Karpas-422 (cell line): ENCODE results near the gene GAB1. TPM values are rescaled to one million over a fixed set of nuclear protein-coding genes. Genes with fewer than 3 reads are reported as not detected.

Experiments
- DNase-seq: peaks from one replicate; pipeline ENCODE4 v3.0.0-alpha.2; 2015
- H2AFZ ChIP-seq: fragments of 200-600 bp; sonication (generic); 2 replicates; pipeline ENCODE4 v1.6.1; 2014; ENCODE audit warnings: antibody characterized with exemption, low read length, mixed read lengths
- H3K27ac ChIP-seq: fragments of 200-600 bp; sonication (generic); 2 replicates; pipeline ENCODE4 v1.5.1; 2014; ENCODE audit warnings: mild to moderate bottlenecking, low read length, moderate library complexity
- H3K27me3 ChIP-seq: fragments of 200-600 bp; sonication (generic); 2 replicates; pipeline ENCODE4 v1.6.1; 2014; ENCODE audit warnings: low read length, mixed read lengths
- H3K36me3 ChIP-seq: fragments of 200-600 bp; sonication (generic); 2 replicates; pipeline ENCODE4 v1.6.1; 2014; ENCODE audit warnings: low read length, mixed read lengths; ENCODE audit not compliant: insufficient read depth
- H3K4me1 ChIP-seq: fragments of 200-600 bp; sonication (generic); 2 replicates; pipeline ENCODE4 v1.6.1; 2014; ENCODE audit warnings: mild to moderate bottlenecking, low read length, mixed read lengths
- H3K4me2 ChIP-seq: fragments of 200-600 bp; sonication (generic); 2 replicates; pipeline ENCODE4 v1.6.1; 2014; ENCODE audit warnings: low read length, low read depth, mild to moderate bottlenecking; ENCODE audit not compliant: poor library complexity, severe bottlenecking
- H3K4me3 ChIP-seq: fragments of 200-600 bp; sonication (generic); 2 replicates; pipeline ENCODE4 v1.5.1; 2014; ENCODE audit warnings: mild to moderate bottlenecking, antibody characterized with exemption, low read length, mixed read lengths
- H3K79me2 ChIP-seq: fragments of 200-600 bp; sonication (generic); 2 replicates; pipeline ENCODE4 v1.6.1; 2014; ENCODE audit warnings: mild to moderate bottlenecking, low read length, mixed read lengths
- H3K9ac ChIP-seq: fragments of 200-600 bp; sonication (generic); 2 replicates; pipeline ENCODE4 v1.6.0; 2014; ENCODE audit warnings: low read length
- H3K9me2 ChIP-seq: fragments of 200-600 bp; sonication (generic), shearing (Covaris generic); replicated peaks from 2 replicates; pipeline ENCODE4 v1.6.0; 2014; ENCODE audit warnings: mild to moderate bottlenecking, low read length, moderate library complexity; ENCODE audit not compliant: insufficient read depth
- H3K9me3 ChIP-seq: fragments of 300-700, 200-600 bp; sonication (generic); 2 replicates; pipeline ENCODE4 v1.6.1; 2014; ENCODE audit warnings: low read length, mixed read lengths
- H4K20me1 ChIP-seq: fragments of 200-600 bp; sonication (generic); 2 replicates; pipeline ENCODE4 v1.6.1; 2014; ENCODE audit warnings: mild to moderate bottlenecking, antibody characterized with exemption, low read length, low read depth; ENCODE audit not compliant: insufficient read depth
- total RNA-seq: library from RNA; depleted of rRNA; stranded (reverse); fragments of >200 nt; shearing (Covaris generic); gene quantifications from 2 replicates; pipeline ENCODE4 v1.2.3, GENCODE V29; 2014; ENCODE audit warnings: low replicate concordance

Gene GAB1
- total RNA-seq, 1 experiment from 2014 or later, result not detected

GRCh38 chr4:143380629-143381028 lies 44.0 kb downstream of the GAB1 start:
- no peak overlapping the region for H3K27ac ChIP-seq
- no peak overlapping the region for H3K9ac ChIP-seq
- H3K4me1 ChIP-seq, result no peaks in the 10 kb centered on the region
- H3K36me3 ChIP-seq, result no peaks in the 10 kb centered on the region
- no peaks in the 10 kb centered on the region for H3K79me2 ChIP-seq
- no peak overlapping the region for H3K4me3 ChIP-seq
- H3K4me2 ChIP-seq, result no peak overlapping the region
- H3K9me2 ChIP-seq, result no peaks in the 10 kb centered on the region
- H2AFZ ChIP-seq, result no peak overlapping the region
- no peaks in the 10 kb centered on the region for H3K9me3 ChIP-seq
- no peaks in the 10 kb centered on the region for H3K27me3 ChIP-seq
- no peaks in the 10 kb centered on the region for H4K20me1 ChIP-seq
- no peak for DNase-seq

GRCh38 chr4:143381189-143382118 lies 44.8 kb downstream of the GAB1 start:
- Histone ChIP-seq H3K36me3 (no peaks in the 10 kb centered on the region), H3K27me3 (no peaks in the 10 kb centered on the region), H3K9me2 (no peaks in the 10 kb centered on the region), H4K20me1 (no peaks in the 10 kb centered on the region), H3K9me3 (no peaks in the 10 kb centered on the region), H3K4me1 (no peaks in the 10 kb centered on the region), H3K79me2 (no peaks in the 10 kb centered on the region), H2AFZ (no peak overlapping the region), H3K4me3 (no peak overlapping the region), H3K27ac (no peak overlapping the region), H3K9ac (no peak overlapping the region), H3K4me2 (no peak overlapping the region)
- no peak for DNase-seq

- no peak overlapping the region for H2AFZ ChIP-seq
- H3K27ac ChIP-seq, result no peak overlapping the region
- no peaks in the 10 kb centered on the region for H3K9me2 ChIP-seq
- no peak overlapping the region for H3K4me3 ChIP-seq
- H3K9me3 ChIP-seq, result no peaks in the 10 kb centered on the region
- no peaks in the 10 kb centered on the region for H4K20me1 ChIP-seq
- H3K4me2 ChIP-seq, result no peak overlapping the region
- no peaks in the 10 kb centered on the region for H3K79me2 ChIP-seq
- no peaks in the 10 kb centered on the region for H3K4me1 ChIP-seq
- DNase-seq, result no peak
- no peaks in the 10 kb centered on the region for H3K36me3 ChIP-seq
- no peak overlapping the region for H3K9ac ChIP-seq
- no peaks in the 10 kb centered on the region for H3K27me3 ChIP-seq
Measured at GRCh38 chr4:143382596-143382995, 45.9 kb downstream of the GAB1 start.

- no peaks in the 10 kb centered on the region for H3K9me2 ChIP-seq
- H4K20me1 ChIP-seq, result no peaks in the 10 kb centered on the region
- H3K9ac ChIP-seq, result no peak overlapping the region
- H3K79me2 ChIP-seq, result no peaks in the 10 kb centered on the region
- DNase-seq, result no peak
- H3K27ac ChIP-seq, result no peak overlapping the region
- H3K4me2 ChIP-seq, result no peak overlapping the region
- H2AFZ ChIP-seq, result no peak overlapping the region
- H3K9me3 ChIP-seq, result no peaks in the 10 kb centered on the region
- H3K36me3 ChIP-seq, result no peaks in the 10 kb centered on the region
- no peak overlapping the region for H3K4me3 ChIP-seq
- H3K4me1 ChIP-seq, result no peaks in the 10 kb centered on the region
- no peaks in the 10 kb centered on the region for H3K27me3 ChIP-seq
Measured at GRCh38 chr4:143383005-143383574, 46.4 kb downstream of the GAB1 start.

GRCh38 chr4:143384381-143384994 lies 47.8 kb downstream of the GAB1 start:
- Histone ChIP-seq H2AFZ (no peak overlapping the region), H3K79me2 (no peaks in the 10 kb centered on the region), H3K36me3 (no peaks in the 10 kb centered on the region), H3K4me1 (no peaks in the 10 kb centered on the region), H3K27me3 (no peaks in the 10 kb centered on the region), H3K9me2 (no peaks in the 10 kb centered on the region), H3K4me2 (no peak overlapping the region), H3K9ac (no peak overlapping the region), H3K9me3 (no peaks in the 10 kb centered on the region), H3K27ac (no peak overlapping the region), H3K4me3 (no peak overlapping the region), H4K20me1 (no peaks in the 10 kb centered on the region)
- no peak for DNase-seq

- H3K4me2 ChIP-seq, result no peak overlapping the region
- H2AFZ ChIP-seq, result no peak overlapping the region
- H3K4me3 ChIP-seq, result no peak overlapping the region
- no peaks in the 10 kb centered on the region for H3K9me2 ChIP-seq
- H3K9me3 ChIP-seq, result no peaks in the 10 kb centered on the region
- no peaks in the 10 kb centered on the region for H3K79me2 ChIP-seq
- H3K27me3 ChIP-seq, result no peaks in the 10 kb centered on the region
- no peak for DNase-seq
- no peak overlapping the region for H3K27ac ChIP-seq
- H3K36me3 ChIP-seq, result no peaks in the 10 kb centered on the region
- H3K9ac ChIP-seq, result no peak overlapping the region
- no peaks in the 10 kb centered on the region for H3K4me1 ChIP-seq
- H4K20me1 ChIP-seq, result no peaks in the 10 kb centered on the region
Measured at GRCh38 chr4:143386812-143387211, 50.1 kb downstream of the GAB1 start.

GRCh38 chr4:143389579-143390195 lies 53.0 kb downstream of the GAB1 start:
- H3K9me2 ChIP-seq, result no peaks in the 10 kb centered on the region
- H3K4me3 ChIP-seq, result no peak overlapping the region
- H3K79me2 ChIP-seq, result no peaks in the 10 kb centered on the region
- H3K27me3 ChIP-seq, result no peaks in the 10 kb centered on the region
- H4K20me1 ChIP-seq, result no peaks in the 10 kb centered on the region
- no peak for DNase-seq
- H3K27ac ChIP-seq, result no peak overlapping the region
- no peaks in the 10 kb centered on the region for H3K36me3 ChIP-seq
- H3K9ac ChIP-seq, result no peak overlapping the region
- no peak overlapping the region for H3K4me2 ChIP-seq
- H3K9me3 ChIP-seq, result no peaks in the 10 kb centered on the region
- no peak overlapping the region for H2AFZ ChIP-seq
- H3K4me1 ChIP-seq, result no peaks in the 10 kb centered on the region

- no peak overlapping the region for H3K4me3 ChIP-seq
- no peak overlapping the region for H3K4me2 ChIP-seq
- no peak for DNase-seq
- no peaks in the 10 kb centered on the region for H3K79me2 ChIP-seq
- H3K36me3 ChIP-seq, result no peaks in the 10 kb centered on the region
- no peak overlapping the region for H3K27ac ChIP-seq
- H3K4me1 ChIP-seq, result no peaks in the 10 kb centered on the region
- no peaks in the 10 kb centered on the region for H3K9me2 ChIP-seq
- no peaks in the 10 kb centered on the region for H4K20me1 ChIP-seq
- H3K27me3 ChIP-seq, result no peaks in the 10 kb centered on the region
- no peaks in the 10 kb centered on the region for H3K9me3 ChIP-seq
- no peak overlapping the region for H3K9ac ChIP-seq
- no peak overlapping the region for H2AFZ ChIP-seq
Measured at GRCh38 chr4:143390764-143391163, 54.1 kb downstream of the GAB1 start.
